ENCODE measurements around the gene ISL2. TPM values are rescaled to one million over a fixed set of nuclear protein-coding genes. Genes with fewer than 3 reads are reported as not detected.

The ISL2 gene
- total and polyA plus RNA-seq, 2 of the 13 experiments (the other 11 are each of a cell fraction or from before 2014, with no cell fraction given), result 4.3 to 5.1 TPM

GRCh38 chr15:76384409-76384808 lies 47.8 kb downstream of the ISL2 start:
- Histone ChIP-seq H3K4me3 (replicated peaks in 1 of 3; ENCODE audit: insufficient read depth in 1 of 3, low read depth in 2 of 3, low read length in 3 of 3) (no peak overlapping the region), H3K9me3 (ENCODE audit: low read length) (no peaks in the 10 kb centered on the region), H3K4me2 (ENCODE audit: low read depth, low read length) (no peak overlapping the region), H4K20me1 (ENCODE audit: insufficient read depth, low read length) (no peaks in the 10 kb centered on the region), H2AFZ (ENCODE audit: low read length) (no peak overlapping the region), H3K79me2 (ENCODE audit: insufficient read depth, low read length) (no peaks in the 10 kb centered on the region), H3K27me3 (ENCODE audit: control insufficient read depth in 1 of 2, insufficient read depth in 2 of 2, low read length in 2 of 2) (no peaks in the 10 kb centered on the region), H3K4me1 (ENCODE audit: insufficient read depth, low read length) (no peaks in the 10 kb centered on the region), H3K27ac (ENCODE audit: extremely low read length, insufficient read depth, low read length) (no peak overlapping the region), H3K36me3 (replicated peaks in 1 of 2; ENCODE audit: control insufficient read depth in 1 of 2, insufficient read depth in 2 of 2, low read length in 2 of 2) (peaks cover 0 to 1% of the 10 kb centered on the region in 2 experiments; a peak in 1 of 5 replicates), H3K9ac (ENCODE audit: insufficient read depth, low read depth, low read length) (no peak overlapping the region)
- FAIRE-seq (no peak), ATAC-seq (no peak), DNase-seq (ENCODE audit: low spot score) (no peak)
- TF ChIP-seq MAFF (IDR thresholded peaks at IDR 0.05; ENCODE audit: low read depth, low read length), result peak; percentile 50
- peak; percentile 76 to 78 for TF ChIP-seq MAFK (conservative IDR thresholded peaks at IDR 0.05 in 1 of 2, IDR thresholded peaks at IDR 0.05 in 1 of 2; ENCODE audit: low read length in 2 of 2)
- TF ChIP-seq ZNF598 (CRISPR knock-in tag; IDR thresholded peaks at IDR 0.05; ENCODE audit: borderline replicate concordance), result no peak
- BruUV-seq (replicated peaks), result no TSS peak
- 95% methylated on average over 2 of the region's 2 CpGs for WGBS (ENCODE audit: low lambda C conversion rate)
- intact Hi-C loops (cut with micrococcal nuclease; ENCODE audit: unreplicated experiment) (no loop called here), in situ Hi-C loops (cut with HindIII; ENCODE audit: extremely low pct_ligation_motif_present, low pct_unique_long_range_greater_than_20kb) (no loop called here)
- CTCF ChIA-PET (ENCODE audit: low intra/inter-chr PET ratio, low total read pairs), result no interaction called here
- POLR2A ChIA-PET, result no interaction called here

DNA sequence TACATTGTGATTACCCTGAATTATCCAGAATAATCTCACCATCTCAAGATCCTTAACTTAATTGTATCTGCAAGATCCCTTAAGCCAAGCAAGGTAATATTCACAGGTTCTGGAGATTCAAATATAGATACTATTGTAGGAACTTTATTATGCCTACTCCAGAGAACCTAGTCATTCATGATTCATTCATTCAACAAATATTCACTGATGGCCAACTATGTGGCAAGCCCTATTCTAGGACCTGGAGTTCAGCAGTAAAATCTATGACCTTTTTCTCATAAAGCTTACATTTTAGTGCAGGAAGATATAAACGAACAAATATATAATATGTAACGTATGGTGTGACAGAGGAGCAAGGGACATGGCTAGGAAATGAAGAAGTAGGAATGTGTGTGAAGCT lies 49.6 kb downstream of the ISL2 start:
- in situ Hi-C loops (cut with HindIII; ENCODE audit: extremely low pct_ligation_motif_present, low pct_unique_long_range_greater_than_20kb) (no loop called here), intact Hi-C loops (cut with micrococcal nuclease; ENCODE audit: unreplicated experiment) (no loop called here)
- Histone ChIP-seq H3K9me3 (ENCODE audit: low read length) (no peaks in the 10 kb centered on the region), H3K79me2 (ENCODE audit: insufficient read depth, low read length) (no peaks in the 10 kb centered on the region), H3K36me3 (replicated peaks in 1 of 2; ENCODE audit: control insufficient read depth in 1 of 2, insufficient read depth in 2 of 2, low read length in 2 of 2) (peaks cover 0 to 1% of the 10 kb centered on the region in 2 experiments; a peak in 1 of 5 replicates), H3K4me1 (ENCODE audit: insufficient read depth, low read length) (peaks cover 5% of the 10 kb centered on the region; the same call in 1 of the 2 replicates), H4K20me1 (ENCODE audit: insufficient read depth, low read length) (no peaks in the 10 kb centered on the region), H2AFZ (ENCODE audit: low read length) (no peak overlapping the region), H3K27me3 (ENCODE audit: control insufficient read depth in 1 of 2, insufficient read depth in 2 of 2, low read length in 2 of 2) (no peaks in the 10 kb centered on the region), H3K4me2 (ENCODE audit: low read depth, low read length) (no peak overlapping the region), H3K27ac (ENCODE audit: extremely low read length, insufficient read depth, low read length) (no peak overlapping the region), H3K9ac (ENCODE audit: insufficient read depth, low read depth, low read length) (no peak overlapping the region), H3K4me3 (replicated peaks in 1 of 3; ENCODE audit: insufficient read depth in 1 of 3, low read depth in 2 of 3, low read length in 3 of 3) (no peak overlapping the region)
- no peak for DNase-seq (ENCODE audit: low spot score)
- CTCF ChIA-PET (ENCODE audit: low intra/inter-chr PET ratio, low total read pairs), result no interaction called here
- WGBS (ENCODE audit: low lambda C conversion rate), result 67% methylated on average over 2 of the region's 2 CpGs
- no peak for ATAC-seq
- POLR2A ChIA-PET, result no interaction called here
- TF ChIP-seq ZNF225 (CRISPR knock-in tag; IDR thresholded peaks at IDR 0.05), result no peak
- no peak for TF ChIP-seq TCF7 (IDR thresholded peaks at IDR 0.05; ENCODE audit: low read depth)
- TF ChIP-seq, protein P1, sequence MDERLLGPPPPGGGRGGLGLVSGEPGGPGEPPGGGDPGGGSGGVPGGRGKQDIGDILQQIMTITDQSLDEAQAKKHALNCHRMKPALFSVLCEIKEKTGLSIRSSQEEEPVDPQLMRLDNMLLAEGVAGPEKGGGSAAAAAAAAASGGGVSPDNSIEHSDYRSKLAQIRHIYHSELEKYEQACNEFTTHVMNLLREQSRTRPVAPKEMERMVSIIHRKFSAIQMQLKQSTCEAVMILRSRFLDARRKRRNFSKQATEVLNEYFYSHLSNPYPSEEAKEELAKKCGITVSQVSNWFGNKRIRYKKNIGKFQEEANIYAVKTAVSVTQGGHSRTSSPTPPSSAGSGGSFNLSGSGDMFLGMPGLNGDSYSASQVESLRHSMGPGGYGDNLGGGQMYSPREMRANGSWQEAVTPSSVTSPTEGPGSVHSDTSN (CRISPR knock-in tag; IDR thresholded peaks at IDR 0.05), result no peak
- no peak for TF ChIP-seq GATAD1 (CRISPR knock-in tag; IDR thresholded peaks at IDR 0.05)
- no peak for TF ChIP-seq NCOA2 (CRISPR knock-in tag; IDR thresholded peaks at IDR 0.05)
- TF ChIP-seq ONECUT2 (CRISPR knock-in tag; IDR thresholded peaks at IDR 0.05), result no peak
- no peak for TF ChIP-seq MYPOP (CRISPR knock-in tag; IDR thresholded peaks at IDR 0.05)
- TF ChIP-seq ZBED4 (CRISPR knock-in tag; IDR thresholded peaks at IDR 0.05; ENCODE audit: borderline replicate concordance), result no peak
- TF ChIP-seq RORA (CRISPR knock-in tag; IDR thresholded peaks at IDR 0.05), result no peak
- TF ChIP-seq DNMT1 (CRISPR knock-in tag; IDR thresholded peaks at IDR 0.05), result no peak
- no peak for TF ChIP-seq KDM1A (CRISPR knock-in tag; IDR thresholded peaks at IDR 0.05)
- no peak for FAIRE-seq
- BruUV-seq (replicated peaks), result no TSS peak
